ENCODE results near the gene SLC34A1. TPM values are rescaled to one million over a fixed set of nuclear protein-coding genes. Genes with fewer than 3 reads are reported as not detected.

Gene SLC34A1
- total and polyA plus RNA-seq, 2 donors (not counting 1 experiment from before 2014, with no cell fraction given), result 0.06 TPM; not detected in 1

DNA sequence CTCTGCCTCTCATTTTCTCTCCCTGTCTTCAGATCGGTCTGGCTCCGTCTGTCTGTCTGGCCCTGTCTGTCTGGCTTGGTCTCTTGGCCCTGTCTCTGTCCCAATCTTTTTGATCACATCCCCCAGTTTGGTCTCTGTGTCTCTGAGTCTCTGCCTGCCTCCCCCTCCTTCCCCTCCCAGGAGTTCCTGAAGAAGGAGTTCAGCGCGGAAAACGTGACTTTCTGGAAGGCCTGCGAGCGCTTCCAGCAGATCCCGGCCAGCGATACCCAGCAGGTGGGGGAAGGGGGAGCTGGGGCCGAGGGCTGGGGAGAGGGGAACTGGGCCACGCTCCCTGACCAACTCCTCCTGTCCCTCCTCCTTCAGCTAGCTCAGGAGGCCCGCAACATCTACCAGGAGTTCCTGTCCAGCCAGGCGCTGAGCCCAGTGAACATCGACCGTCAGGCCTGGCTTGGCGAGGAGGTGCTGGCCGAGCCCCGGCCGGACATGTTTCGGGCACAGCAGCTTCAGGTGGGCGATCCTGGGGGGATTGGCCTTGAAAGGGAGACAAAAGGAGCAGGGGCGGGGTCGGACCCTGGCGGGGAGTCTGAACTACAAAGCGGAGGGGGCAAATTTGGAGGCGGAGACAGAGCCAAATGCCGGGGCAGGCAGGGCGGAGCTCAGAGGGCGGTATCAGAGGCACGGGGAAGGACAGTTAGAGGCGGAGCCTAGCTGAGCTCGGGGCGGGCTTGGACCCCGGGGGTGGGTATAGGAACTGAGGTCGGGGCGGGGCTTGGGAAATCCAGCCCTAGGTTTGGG lies 17.5 kb upstream of the SLC34A1 start:
- ATAC-seq (ENCODE audit: low read depth), result no peak
- H3K4me1 Mint-ChIP-seq, result peaks cover 54% of the 10 kb centered on the region
- WGBS (ENCODE audit: insufficient coverage), result 96% methylated on average over 20 of the region's 36 CpGs

More for the DNA sequence above, 17.5 kb upstream of the SLC34A1 start:
- Histone ChIP-seq H3K4me3 (ENCODE audit: control extremely low read depth in 1 of 5, extremely low read depth in 1 of 5, insufficient read depth in 1 of 5, low read depth in 2 of 5, low read length in 4 of 5) (no peak overlapping the region), H3K9ac (ENCODE audit: low read length) (no peak overlapping the region), H4K20me1 (ENCODE audit: control insufficient read depth, insufficient read depth, low read length, poor library complexity, severe bottlenecking) (peaks cover 96% of the 10 kb centered on the region), H3K9me3 (ENCODE audit: control extremely low read depth in 1 of 3, control insufficient read depth in 2 of 3, insufficient read depth in 1 of 3, low read length in 2 of 3) (no peaks in the 10 kb centered on the region), H3K27ac (ENCODE audit: low read length in 2 of 2) (no peak overlapping the region), H3K27me3 (replicated peaks in 1 of 4; ENCODE audit: control extremely low read depth in 1 of 4, control insufficient read depth in 3 of 4, insufficient read depth in 4 of 4, low read length in 3 of 4) (no peaks in the 10 kb centered on the region), H3K4me2 (replicated peaks; ENCODE audit: low read depth, low read length, poor library complexity, severe bottlenecking) (no peak overlapping the region), H3K79me2 (ENCODE audit: control insufficient read depth, insufficient read depth, low read length) (peaks cover 47% of the 10 kb centered on the region), H2AFZ (ENCODE audit: insufficient read depth, low read depth, low read length, poor library complexity, severe bottlenecking) (no peak overlapping the region), H3K36me3 (replicated peaks in 1 of 2; ENCODE audit: control extremely low read depth in 1 of 2, control insufficient read depth in 1 of 2, extremely low read depth in 1 of 2, insufficient read depth in 2 of 2, low read length in 1 of 2) (peaks cover 0 to 53% of the 10 kb centered on the region in 2 experiments), H3K4me1 (ENCODE audit: control insufficient read depth in 2 of 2, insufficient read depth in 2 of 2, low read length in 2 of 2) (peaks cover 40 to 55% of the 10 kb centered on the region in 2 donors)
- ChIA-PET CTCF (interaction anchor here (0.9 to 3.3 kb wide), 3 partner anchors 24 to 253 kb away, joined by 4 to 9 read pairs (median 5); no protein-coding TSS in a partner anchor), POLR2A (no interaction called here)
- no peaks in the 10 kb centered on the region for H3K27me3 Mint-ChIP-seq
- no peak for DNase-seq
- intact Hi-C loops (cut with micrococcal nuclease), result no loop called here
- H3K4me3 Mint-ChIP-seq, result no peak overlapping the region
- TF ChIP-seq EZH2 (IDR thresholded peaks at IDR 0.05; ENCODE audit: borderline replicate concordance, insufficient read depth, low read depth, low read length, poor library complexity, severe bottlenecking) (no peak), CTCF (IDR thresholded peaks at IDR 0.05) (no peak)
- H3K27ac Mint-ChIP-seq, result no peak overlapping the region
- no peaks in the 10 kb centered on the region for H3K9me3 Mint-ChIP-seq (ENCODE audit: insufficient read depth)
